DMS53 treated with DMSO at 0.1 percent for 48 hours (cell line): ENCODE results near the gene AQP11.
"Not testable (repeated sequence)": the region's sequence is repeated elsewhere in the genome, so short reads cannot be mapped to it uniquely, and the experiment has no call there.

Experiments
- DNase-seq: peaks from one replicate; lab custom pipeline; 2025; ENCODE audit not compliant: unreplicated experiment; lab: John Stamatoyannopoulos, UW

AQP11 gene

GRCh38 chr11:77592727-77593126 lies 3.0 kb downstream of the AQP11 start:
- no peak for DNase-seq

GRCh38 chr11:77593883-77594282 lies 4.1 kb downstream of the AQP11 start:
- DNase-seq = no peak

- DNase-seq = no peak
Observed at GRCh38 chr11:77596626-77597025, 6.9 kb downstream of the AQP11 start.

- DNase-seq = no peak
Observed at GRCh38 chr11:77598195-77598594, 8.4 kb downstream of the AQP11 start.

GRCh38 chr11:77602381-77603088 lies 12.8 kb downstream of the AQP11 start:
- DNase-seq = peak; percentile 25

GRCh38 chr11:77604281-77604680 lies 14.5 kb downstream of the AQP11 start:
- no peak for DNase-seq

- no peak for DNase-seq
Observed at GRCh38 chr11:77609234-77609633, 19.5 kb downstream of the AQP11 start.

- DNase-seq = no peak
Observed at GRCh38 chr11:77611921-77612320, 22.2 kb downstream of the AQP11 start.

GRCh38 chr11:77617892-77618291 lies 28.1 kb downstream of the AQP11 start:
- DNase-seq = no peak

- DNase-seq = peak; percentile 78
Observed at GRCh38 chr11:77619576-77620198, 29.9 kb downstream of the AQP11 start.

- DNase-seq = no peak
Observed at GRCh38 chr11:77630157-77630710, 40.5 kb downstream of the AQP11 start.

GRCh38 chr11:77633926-77634325 lies 44.2 kb downstream of the AQP11 start:
- not testable (repeated sequence) for DNase-seq

- DNase-seq = no peak
Observed at GRCh38 chr11:77636731-77637344, 47.1 kb downstream of the AQP11 start.

GRCh38 chr11:77637345-77638165 lies 47.8 kb downstream of the AQP11 start, which contains the start of gene CLNS1A:
Gene CLNS1A (minus strand): TSS chr11:77637794. CDS start chr11:77637714, 80 bp downstream.
- DNase-seq = peak; percentile 97

GRCh38 chr11:77642228-77642627 lies 52.5 kb downstream of the AQP11 start:
- DNase-seq = no peak

GRCh38 chr11:77644887-77645286 lies 55.1 kb downstream of the AQP11 start:
- no peak for DNase-seq

GRCh38 chr11:77647654-77648305 lies 58.0 kb downstream of the AQP11 start:
- no peak for DNase-seq

GRCh38 chr11:77650123-77650522 lies 60.4 kb downstream of the AQP11 start:
- DNase-seq = no peak

GRCh38 chr11:77654770-77655434 lies 65.1 kb downstream of the AQP11 start:
- no peak for DNase-seq

- DNase-seq = no peak
Observed at GRCh38 chr11:77656362-77656761, 66.6 kb downstream of the AQP11 start.
